Fibroblast of gingiva (primary cell): Measurements from ENCODE around the gene PDK3.

Experiments
- DNase-seq: peaks from one replicate; pipeline ENCODE4 v3.0.0-alpha.2; 2011; ENCODE audit warnings: low read depth

Gene PDK3

GRCh38 chrX:24464836-24465531 lies at the start of gene PDK3:
Gene PDK3 (plus strand): TSS chrX:24465286. CDS start chrX:24465456, 170 bp downstream.
- DNase-seq, result peak; percentile 72

- DNase-seq, result no peak
Observed at GRCh38 chrX:24415921-24416320, 49.2 kb upstream of the PDK3 start.

- peak; percentile 2 for DNase-seq
Observed at GRCh38 chrX:24423960-24424359, 41.1 kb upstream of the PDK3 start.

- DNase-seq, result peak; percentile 40
Observed at GRCh38 chrX:24424948-24425347, 40.1 kb upstream of the PDK3 start.

- no peak for DNase-seq
Observed at GRCh38 chrX:24425806-24426205, 39.3 kb upstream of the PDK3 start.

- DNase-seq, result no peak
Observed at GRCh38 chrX:24426340-24426913, 38.7 kb upstream of the PDK3 start.

GRCh38 chrX:24426921-24427746 lies 38.0 kb upstream of the PDK3 start:
- peak; percentile 6 for DNase-seq

GRCh38 chrX:24427747-24428019 lies 37.4 kb upstream of the PDK3 start:
- DNase-seq, result no peak

GRCh38 chrX:24428516-24428915 lies 36.6 kb upstream of the PDK3 start:
- no peak for DNase-seq

- no peak for DNase-seq
Observed at GRCh38 chrX:24435060-24435459, 30.0 kb upstream of the PDK3 start.

GRCh38 chrX:24443918-24444317 lies 21.2 kb upstream of the PDK3 start:
- DNase-seq, result no peak

- no peak for DNase-seq
Observed at GRCh38 chrX:24444645-24445044, 20.4 kb upstream of the PDK3 start.

- DNase-seq, result no peak
Observed at GRCh38 chrX:24448762-24449250, 16.3 kb upstream of the PDK3 start.

GRCh38 chrX:24463077-24463476 lies 2.0 kb upstream of the PDK3 start:
- DNase-seq, result no peak

GRCh38 chrX:24464498-24464835 lies 619 bp upstream of the PDK3 start:
- no peak for DNase-seq

GRCh38 chrX:24465532-24465865 lies 413 bp downstream of the PDK3 start:
- DNase-seq, result no peak

GRCh38 chrX:24466025-24466424 lies 939 bp downstream of the PDK3 start:
- no peak for DNase-seq

GRCh38 chrX:24468245-24468644 lies 3.2 kb downstream of the PDK3 start:
- DNase-seq, result no peak

GRCh38 chrX:24471808-24472207 lies 6.7 kb downstream of the PDK3 start:
- no peak for DNase-seq

- no peak for DNase-seq
Observed at GRCh38 chrX:24475480-24475879, 10.4 kb downstream of the PDK3 start.

- DNase-seq, result no peak
Observed at GRCh38 chrX:24478509-24478908, 13.4 kb downstream of the PDK3 start.

GRCh38 chrX:24479924-24480323 lies 14.8 kb downstream of the PDK3 start:
- DNase-seq, result no peak

- DNase-seq, result no peak
Observed at GRCh38 chrX:24480400-24480865, 15.3 kb downstream of the PDK3 start.
